GM23338 (cell line): Measurements from ENCODE around the gene TPRG1. TPM values are rescaled to one million over a fixed set of nuclear protein-coding genes. Genes with fewer than 3 reads are reported as not detected.

Experiments
- ATAC-seq: fragments of 200-7000 bp; cut with Tn5 transposase; 3 replicates; pipeline ENCODE4 v1.9.1; 2020
- DNase-seq: peaks from one replicate; pipeline ENCODE4 v3.0.0-alpha.2; 2015; ENCODE audit warnings: low spot score
- H2AFZ ChIP-seq: fragments of 200-600 bp; sonication (generic); 2 replicates; pipeline ENCODE4 v1.8.0; 2016; ENCODE audit warnings: antibody characterized with exemption, mild to moderate bottlenecking, moderate library complexity
- H3F3A ChIP-seq: fragments of 200-600 bp; sonication (generic); replicated peaks from 2 replicates; pipeline ENCODE4 v1.8.0; 2017; ENCODE audit warnings: antibody characterized with exemption, mixed run types, low read depth
- H3K27ac ChIP-seq: fragments of 200-600 bp; sonication (generic); 2 replicates; pipeline ENCODE4 v1.6.1; 2016; ENCODE audit warnings: low read depth
- H3K27me3 ChIP-seq: fragments of 200-600 bp; sonication (generic); 2 replicates; pipeline ENCODE4 v1.8.0; 2016; ENCODE audit warnings: mild to moderate bottlenecking, mixed run types, moderate library complexity; ENCODE audit not compliant: insufficient read depth
- H3K36me3 ChIP-seq: fragments of 200-600 bp; sonication (generic); 2 replicates; pipeline ENCODE4 v1.8.0; 2016; ENCODE audit warnings: mild to moderate bottlenecking; ENCODE audit not compliant: insufficient read depth
- H3K4me1 ChIP-seq: fragments of 200-600 bp; sonication (generic); 2 replicates; pipeline ENCODE4 v1.8.0; 2016; ENCODE audit warnings: mild to moderate bottlenecking, moderate library complexity; ENCODE audit not compliant: insufficient read depth
- H3K4me2 ChIP-seq: fragments of 200-600 bp; sonication (generic); 2 replicates; pipeline ENCODE4 v1.7.1; 2017; ENCODE audit warnings: mixed run types
- H3K4me3 ChIP-seq: fragments of 200-600 bp; sonication (generic); 2 replicates; pipeline ENCODE4 v1.6.1; 2016; ENCODE audit warnings: mixed run types
- H3K79me2 ChIP-seq: fragments of 200-600 bp; sonication (generic); replicated peaks from 2 replicates; pipeline ENCODE4 v1.8.0; 2017; ENCODE audit warnings: mild to moderate bottlenecking; ENCODE audit not compliant: insufficient read depth
- H3K9me2 ChIP-seq: fragments of 200-600 bp; sonication (generic); 2 replicates; pipeline ENCODE4 v1.8.0; 2017; ENCODE audit not compliant: insufficient read depth
- H4K20me1 ChIP-seq: fragments of 200-600 bp; sonication (generic); replicated peaks from 2 replicates; pipeline ENCODE4 v1.8.0; 2017; ENCODE audit warnings: mild to moderate bottlenecking; ENCODE audit not compliant: insufficient read depth
- H3K27ac Mint-ChIP-seq: 2 replicates; pipeline ENCODE4 v1.8.0; 2020; ENCODE audit warnings: inconsistent platforms, mild to moderate bottlenecking, moderate library complexity, mixed read lengths
- H3K27me3 Mint-ChIP-seq: 3 replicates; pipeline ENCODE4 v1.8.0; 2022; ENCODE audit warnings: low read depth, mild to moderate bottlenecking, moderate library complexity, mixed read lengths, inconsistent platforms; ENCODE audit not compliant: insufficient read depth, poor library complexity
- H3K36me3 Mint-ChIP-seq: 3 replicates; pipeline ENCODE4 v1.8.0; 2021; ENCODE audit warnings: low read depth, mild to moderate bottlenecking, inconsistent platforms, moderate library complexity, mixed read lengths
- H3K4me1 Mint-ChIP-seq: 3 replicates; pipeline ENCODE4 v1.8.0; 2020; ENCODE audit warnings: mild to moderate bottlenecking, inconsistent platforms, mixed read lengths
- H3K4me3 Mint-ChIP-seq: 3 replicates; pipeline ENCODE4 v1.8.0; 2021; ENCODE audit warnings: moderate library complexity, mild to moderate bottlenecking, inconsistent platforms, mixed read lengths
- H3K9me3 Mint-ChIP-seq: 3 replicates; pipeline ENCODE4 v1.8.0; 2020; ENCODE audit warnings: moderate library complexity, mild to moderate bottlenecking, inconsistent platforms, mixed read lengths
- CREB1 ChIP-seq: fragments of 250-450 bp; sonication (Bioruptor Pico); IDR thresholded peaks from 2 replicates; pipeline ENCODE4 v1.5.0; 2020; ENCODE audit warnings: low read depth, mild to moderate bottlenecking, moderate library complexity
- EZH2 ChIP-seq: fragments of 200-600 bp; sonication (generic); IDR thresholded peaks from one replicate; pipeline ENCODE4 v1.8.0; 2017; ENCODE audit warnings: antibody characterized with exemption, mild to moderate bottlenecking, low read depth; ENCODE audit not compliant: unreplicated experiment
- EZH2phosphoT487 ChIP-seq: fragments of 200-600 bp; sonication (generic); IDR thresholded peaks from one replicate; pipeline ENCODE4 v1.8.1; 2018; ENCODE audit warnings: antibody characterized with exemption; ENCODE audit not compliant: unreplicated experiment
- POLR2AphosphoS5 ChIP-seq: IDR thresholded peaks from 2 replicates; pipeline ENCODE4 v1.6.1; 2016; ENCODE audit warnings: antibody characterized with exemption, low read depth
- STAT1 ChIP-seq: IDR thresholded peaks from one replicate; pipeline ENCODE4 v1.6.1; 2016; ENCODE audit warnings: antibody characterized with exemption; ENCODE audit not compliant: unreplicated experiment
- ZNF114 ChIP-seq: fragments of 250-450 bp; sonication (Bioruptor Pico); IDR thresholded peaks from 2 replicates; pipeline ENCODE4 v1.5.0; 2020; ENCODE audit warnings: mild to moderate bottlenecking, moderate library complexity
- ZNF331 ChIP-seq: fragments of 250-450 bp; sonication (Bioruptor Pico); IDR thresholded peaks from 2 replicates; pipeline ENCODE4 v1.5.0; 2020; ENCODE audit warnings: low read depth, mild to moderate bottlenecking, moderate library complexity
- polyA plus RNA-seq: library from polyadenylated mRNA; unstranded; fragments of >200 nt; fragmentation: Nextera tagmentation; extraction: Ambion mirVana; gene quantifications from 2 replicates; pipeline ENCODE4 v1.2.1, GENCODE V29; 2016
- total RNA-seq: library from RNA; depleted of rRNA; stranded (reverse); fragments of >200 nt; shearing (Covaris generic); gene quantifications from 2 replicates; pipeline ENCODE4 v1.2.3, GENCODE V29; 2014
- TF ChIP-seq, protein P1 (sequence below), 2 experiments: fragments of 200-600 bp in 1 of 2; sonication (generic) in 1 of 2; conservative IDR thresholded peaks; 2 replicates each; pipeline versions ENCODE4 v1.5.1 to v1.6.1; 2016 to 2017; ENCODE audit warnings: antibody characterized with exemption in 2 of 2, low read depth in 2 of 2, mild to moderate bottlenecking in 2 of 2, moderate library complexity in 1 of 2
- TF ChIP-seq, protein P2 (sequence below): IDR thresholded peaks from 2 replicates; pipeline ENCODE4 v1.6.1; 2016; ENCODE audit warnings: antibody characterized with exemption
- TF ChIP-seq, protein P3 (sequence below): IDR thresholded peaks from one replicate; pipeline ENCODE4 v1.6.1; 2018; ENCODE audit warnings: antibody characterized with exemption; ENCODE audit not compliant: unreplicated experiment

Gene TPRG1
- total and polyA plus RNA-seq, 2 experiments from 2014 or later: 0.74 to 1.7 TPM

DNA sequence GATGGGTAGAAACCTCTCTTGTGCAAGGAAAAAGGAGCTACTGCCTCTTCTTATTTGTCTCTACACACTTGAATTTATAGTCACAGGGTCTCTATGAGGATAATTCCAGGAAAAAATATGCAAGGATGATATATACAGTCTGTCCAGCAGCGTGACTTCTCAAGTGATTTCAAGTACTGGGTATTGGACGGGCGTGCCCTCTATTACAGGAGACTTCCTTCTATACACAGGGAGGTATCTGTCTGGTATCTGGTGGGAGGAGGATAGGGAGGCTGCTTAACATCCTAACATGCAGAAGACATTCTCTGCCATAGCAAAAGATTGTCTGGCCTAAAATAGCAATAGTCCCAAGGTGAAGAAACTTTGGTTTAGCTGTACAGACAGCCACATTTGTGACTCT, 146.1 kb downstream of the TPRG1 start (continued):
- TF ChIP-seq, protein P1, sequence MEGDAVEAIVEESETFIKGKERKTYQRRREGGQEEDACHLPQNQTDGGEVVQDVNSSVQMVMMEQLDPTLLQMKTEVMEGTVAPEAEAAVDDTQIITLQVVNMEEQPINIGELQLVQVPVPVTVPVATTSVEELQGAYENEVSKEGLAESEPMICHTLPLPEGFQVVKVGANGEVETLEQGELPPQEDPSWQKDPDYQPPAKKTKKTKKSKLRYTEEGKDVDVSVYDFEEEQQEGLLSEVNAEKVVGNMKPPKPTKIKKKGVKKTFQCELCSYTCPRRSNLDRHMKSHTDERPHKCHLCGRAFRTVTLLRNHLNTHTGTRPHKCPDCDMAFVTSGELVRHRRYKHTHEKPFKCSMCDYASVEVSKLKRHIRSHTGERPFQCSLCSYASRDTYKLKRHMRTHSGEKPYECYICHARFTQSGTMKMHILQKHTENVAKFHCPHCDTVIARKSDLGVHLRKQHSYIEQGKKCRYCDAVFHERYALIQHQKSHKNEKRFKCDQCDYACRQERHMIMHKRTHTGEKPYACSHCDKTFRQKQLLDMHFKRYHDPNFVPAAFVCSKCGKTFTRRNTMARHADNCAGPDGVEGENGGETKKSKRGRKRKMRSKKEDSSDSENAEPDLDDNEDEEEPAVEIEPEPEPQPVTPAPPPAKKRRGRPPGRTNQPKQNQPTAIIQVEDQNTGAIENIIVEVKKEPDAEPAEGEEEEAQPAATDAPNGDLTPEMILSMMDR (conservative IDR thresholded peaks at IDR 0.05; ENCODE audit: low read depth in 2 of 2): no peak

DNA sequence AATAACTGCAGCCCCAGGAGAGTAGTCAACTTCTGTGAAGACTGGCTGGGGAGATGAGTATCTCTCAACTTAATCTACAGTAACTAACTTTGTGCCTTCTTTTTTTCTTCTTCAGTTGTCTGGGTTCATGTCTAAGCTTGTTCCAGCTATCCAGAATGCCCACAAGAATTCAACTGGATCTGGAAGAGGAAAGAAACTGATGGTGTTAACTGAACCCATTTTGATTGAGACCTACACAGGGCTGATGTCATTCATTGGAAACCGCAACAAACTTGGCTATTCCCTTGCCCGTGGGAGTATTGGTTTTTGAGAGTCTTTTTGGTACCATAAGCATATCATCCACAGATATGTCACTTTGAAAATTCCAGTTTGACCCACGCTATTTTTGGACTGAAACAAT, 148.7 kb downstream of the TPRG1 start:
- Histone ChIP-seq H3K27me3 (no peaks in the 10 kb centered on the region), H2AFZ (no peak overlapping the region), H3F3A (no peaks in the 10 kb centered on the region), H4K20me1 (no peaks in the 10 kb centered on the region), H3K79me2 (no peaks in the 10 kb centered on the region), H3K36me3 (no peaks in the 10 kb centered on the region), H3K4me2 (no peak overlapping the region), H3K4me1 (0 out of 2 replicates have a peak, but pooled peaks cover 11% of the 10 kb centered on the region), H3K4me3 (no peak overlapping the region), H3K27ac (no peak overlapping the region), H3K9me2 (no peaks in the 10 kb centered on the region)
- no peak for DNase-seq
- no peak overlapping the region for H3K4me3 Mint-ChIP-seq
- H3K9me3 Mint-ChIP-seq: no peaks in the 10 kb centered on the region
- no peak for TF ChIP-seq EZH2
- TF ChIP-seq, protein P2, sequence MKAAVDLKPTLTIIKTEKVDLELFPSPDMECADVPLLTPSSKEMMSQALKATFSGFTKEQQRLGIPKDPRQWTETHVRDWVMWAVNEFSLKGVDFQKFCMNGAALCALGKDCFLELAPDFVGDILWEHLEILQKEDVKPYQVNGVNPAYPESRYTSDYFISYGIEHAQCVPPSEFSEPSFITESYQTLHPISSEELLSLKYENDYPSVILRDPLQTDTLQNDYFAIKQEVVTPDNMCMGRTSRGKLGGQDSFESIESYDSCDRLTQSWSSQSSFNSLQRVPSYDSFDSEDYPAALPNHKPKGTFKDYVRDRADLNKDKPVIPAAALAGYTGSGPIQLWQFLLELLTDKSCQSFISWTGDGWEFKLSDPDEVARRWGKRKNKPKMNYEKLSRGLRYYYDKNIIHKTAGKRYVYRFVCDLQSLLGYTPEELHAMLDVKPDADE: no peak
- TF ChIP-seq ZNF114 (CRISPR knock-in tag): no peak
- TF ChIP-seq EZH2phosphoT487: no peak
- no peak for TF ChIP-seq STAT1
- TF ChIP-seq CREB1 (CRISPR knock-in tag): no peak
- TF ChIP-seq, protein P3, sequence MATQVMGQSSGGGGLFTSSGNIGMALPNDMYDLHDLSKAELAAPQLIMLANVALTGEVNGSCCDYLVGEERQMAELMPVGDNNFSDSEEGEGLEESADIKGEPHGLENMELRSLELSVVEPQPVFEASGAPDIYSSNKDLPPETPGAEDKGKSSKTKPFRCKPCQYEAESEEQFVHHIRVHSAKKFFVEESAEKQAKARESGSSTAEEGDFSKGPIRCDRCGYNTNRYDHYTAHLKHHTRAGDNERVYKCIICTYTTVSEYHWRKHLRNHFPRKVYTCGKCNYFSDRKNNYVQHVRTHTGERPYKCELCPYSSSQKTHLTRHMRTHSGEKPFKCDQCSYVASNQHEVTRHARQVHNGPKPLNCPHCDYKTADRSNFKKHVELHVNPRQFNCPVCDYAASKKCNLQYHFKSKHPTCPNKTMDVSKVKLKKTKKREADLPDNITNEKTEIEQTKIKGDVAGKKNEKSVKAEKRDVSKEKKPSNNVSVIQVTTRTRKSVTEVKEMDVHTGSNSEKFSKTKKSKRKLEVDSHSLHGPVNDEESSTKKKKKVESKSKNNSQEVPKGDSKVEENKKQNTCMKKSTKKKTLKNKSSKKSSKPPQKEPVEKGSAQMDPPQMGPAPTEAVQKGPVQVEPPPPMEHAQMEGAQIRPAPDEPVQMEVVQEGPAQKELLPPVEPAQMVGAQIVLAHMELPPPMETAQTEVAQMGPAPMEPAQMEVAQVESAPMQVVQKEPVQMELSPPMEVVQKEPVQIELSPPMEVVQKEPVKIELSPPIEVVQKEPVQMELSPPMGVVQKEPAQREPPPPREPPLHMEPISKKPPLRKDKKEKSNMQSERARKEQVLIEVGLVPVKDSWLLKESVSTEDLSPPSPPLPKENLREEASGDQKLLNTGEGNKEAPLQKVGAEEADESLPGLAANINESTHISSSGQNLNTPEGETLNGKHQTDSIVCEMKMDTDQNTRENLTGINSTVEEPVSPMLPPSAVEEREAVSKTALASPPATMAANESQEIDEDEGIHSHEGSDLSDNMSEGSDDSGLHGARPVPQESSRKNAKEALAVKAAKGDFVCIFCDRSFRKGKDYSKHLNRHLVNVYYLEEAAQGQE: no peak
- TF ChIP-seq POLR2AphosphoS5: no peak
- TF ChIP-seq, protein P1 (conservative IDR thresholded peaks at IDR 0.05; ENCODE audit: low read depth in 2 of 2): no peak
- no peak for TF ChIP-seq ZNF331 (CRISPR knock-in tag)
- H3K27me3 Mint-ChIP-seq: peaks cover 4% of the 10 kb centered on the region
- peaks cover 14% of the 10 kb centered on the region for H3K4me1 Mint-ChIP-seq
- ATAC-seq: no peak
- no peak overlapping the region for H3K27ac Mint-ChIP-seq
- no peaks in the 10 kb centered on the region for H3K36me3 Mint-ChIP-seq
